C1 segment of cervical spinal cord (tissue), 14 donors: Measurements from ENCODE around the gene COL5A1.
"Not testable (repeated sequence)": the region's sequence is repeated elsewhere in the genome, so short reads cannot be mapped to it uniquely, and the experiment has no call there.

Source experiments
- DNase-seq, 14 donors: peaks; one replicate each; lab custom pipeline; 2025; lab: John Stamatoyannopoulos, UW

The COL5A1 gene

DNA sequence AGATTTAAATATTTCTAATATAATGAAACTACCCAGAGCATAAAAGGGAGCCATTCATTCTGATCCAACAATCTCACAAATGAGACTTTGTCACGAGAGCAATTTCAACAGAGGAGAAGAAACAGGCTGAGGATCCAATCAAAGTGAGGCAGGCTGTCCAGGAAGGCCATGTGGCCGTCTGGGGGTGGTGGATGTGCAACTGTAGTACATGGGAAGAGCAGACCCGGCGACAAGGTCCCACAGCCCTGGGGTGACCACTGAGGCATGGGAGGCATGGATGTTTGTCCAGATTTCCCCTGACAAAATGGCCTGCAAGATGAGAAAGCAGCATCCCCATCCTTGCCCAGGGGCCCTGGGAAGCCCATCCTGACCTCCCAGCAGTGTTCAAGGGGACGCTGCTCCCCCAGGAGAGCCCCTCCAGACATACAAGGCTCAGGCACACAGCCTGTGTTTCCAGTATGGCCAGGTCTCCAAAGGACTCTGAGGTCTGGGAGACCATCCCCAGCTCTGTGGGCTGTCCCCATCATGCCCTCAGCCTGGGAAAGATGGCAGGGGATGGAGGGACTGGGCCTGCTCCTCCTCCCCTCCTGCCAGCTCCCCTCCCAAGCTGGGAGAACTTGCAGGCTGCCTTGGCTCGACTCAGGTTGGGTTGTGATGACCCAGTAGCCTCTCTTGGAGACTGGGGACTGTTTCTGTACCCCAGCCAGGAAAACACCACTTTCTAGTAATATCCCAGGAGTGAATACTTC, 211.5 kb downstream of the COL5A1 start:
- DNase-seq = no peak

- no peak for DNase-seq
These were observed 212.3 kb downstream of the COL5A1 start for GRCh38 chr9:134853893-134854292.

DNA sequence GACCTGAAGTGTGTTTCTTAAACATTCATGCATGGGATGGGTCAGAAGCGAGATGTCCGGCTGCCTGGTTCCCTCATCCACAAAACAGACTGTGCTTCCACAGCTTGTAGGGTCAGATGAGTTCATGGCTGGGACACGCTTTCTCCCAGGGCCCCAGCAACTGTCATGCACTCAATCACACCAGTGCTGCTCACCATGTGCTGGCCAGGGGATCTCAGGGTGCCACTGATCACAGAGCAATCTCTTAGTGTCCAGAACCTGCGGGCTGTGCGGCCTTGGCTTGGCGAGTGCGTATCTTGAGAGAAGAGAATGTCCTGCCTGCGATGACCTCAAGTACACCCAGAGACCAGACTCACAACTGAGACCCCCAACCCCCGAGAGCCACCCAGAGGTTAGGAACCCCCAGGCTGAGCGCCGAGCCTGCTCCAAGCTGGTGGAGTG, 213.0 kb downstream of the COL5A1 start:
- no peak for DNase-seq

DNA sequence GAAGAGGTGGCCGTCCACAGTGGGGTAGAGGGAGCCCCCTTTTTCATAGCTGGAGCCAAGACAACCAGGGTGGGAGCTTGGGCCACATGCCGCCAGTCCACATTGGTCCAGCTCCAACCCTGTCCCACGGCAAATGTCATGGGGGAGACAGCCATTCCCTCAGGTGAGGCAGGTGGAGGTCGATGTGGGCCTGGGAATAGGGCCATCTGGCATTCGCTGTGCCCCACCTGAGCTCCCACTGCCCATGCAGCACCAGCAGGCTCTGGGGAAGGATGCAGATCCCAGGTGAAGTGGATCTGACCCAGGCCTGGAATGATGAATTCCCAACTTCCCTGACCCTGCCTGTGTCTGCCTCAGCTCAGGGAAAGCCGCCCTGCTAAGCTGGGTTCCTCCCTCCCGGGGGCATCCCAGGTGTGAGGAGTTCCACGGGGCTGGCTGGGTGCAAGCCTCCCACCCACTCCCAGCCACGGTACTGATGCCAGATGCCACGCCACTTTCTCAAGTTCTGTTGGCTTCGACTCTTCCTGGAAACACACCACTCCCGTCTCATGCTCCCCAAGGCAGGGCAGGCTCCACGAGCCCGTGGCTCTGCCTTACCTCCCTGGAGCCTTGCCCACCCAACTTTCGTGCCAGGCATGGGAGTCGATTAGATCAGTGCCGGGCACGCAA, 213.8 kb downstream of the COL5A1 start:
- no peak for DNase-seq

DNA sequence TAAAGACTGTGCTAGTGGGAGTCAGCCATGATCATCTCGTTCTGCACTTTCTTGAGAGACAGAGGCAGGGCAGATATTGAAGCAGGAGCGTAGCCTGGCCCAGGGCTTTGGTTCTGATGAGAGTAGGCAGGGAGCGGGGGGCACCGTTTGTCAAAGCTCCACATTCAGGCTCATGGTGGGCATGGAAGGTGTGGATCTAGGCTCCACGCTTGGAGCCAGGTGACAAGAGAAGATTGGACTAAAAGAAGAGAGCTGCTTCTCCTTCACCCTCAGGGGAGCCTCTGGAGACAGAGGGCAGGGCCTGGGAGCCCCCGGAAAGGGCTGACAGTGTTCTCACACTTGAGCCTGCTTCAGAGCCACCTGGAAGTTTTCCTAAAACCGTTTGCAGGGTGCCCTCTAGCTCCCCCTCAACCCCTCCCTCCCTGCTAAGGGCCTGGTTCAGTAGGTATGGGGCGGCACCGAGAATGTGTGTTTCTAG, 214.3 kb downstream of the COL5A1 start:
- no peak for DNase-seq

GRCh38 chr9:134857451-134857850, 215.8 kb downstream of the COL5A1 start:
- not testable (repeated sequence) for DNase-seq

DNA sequence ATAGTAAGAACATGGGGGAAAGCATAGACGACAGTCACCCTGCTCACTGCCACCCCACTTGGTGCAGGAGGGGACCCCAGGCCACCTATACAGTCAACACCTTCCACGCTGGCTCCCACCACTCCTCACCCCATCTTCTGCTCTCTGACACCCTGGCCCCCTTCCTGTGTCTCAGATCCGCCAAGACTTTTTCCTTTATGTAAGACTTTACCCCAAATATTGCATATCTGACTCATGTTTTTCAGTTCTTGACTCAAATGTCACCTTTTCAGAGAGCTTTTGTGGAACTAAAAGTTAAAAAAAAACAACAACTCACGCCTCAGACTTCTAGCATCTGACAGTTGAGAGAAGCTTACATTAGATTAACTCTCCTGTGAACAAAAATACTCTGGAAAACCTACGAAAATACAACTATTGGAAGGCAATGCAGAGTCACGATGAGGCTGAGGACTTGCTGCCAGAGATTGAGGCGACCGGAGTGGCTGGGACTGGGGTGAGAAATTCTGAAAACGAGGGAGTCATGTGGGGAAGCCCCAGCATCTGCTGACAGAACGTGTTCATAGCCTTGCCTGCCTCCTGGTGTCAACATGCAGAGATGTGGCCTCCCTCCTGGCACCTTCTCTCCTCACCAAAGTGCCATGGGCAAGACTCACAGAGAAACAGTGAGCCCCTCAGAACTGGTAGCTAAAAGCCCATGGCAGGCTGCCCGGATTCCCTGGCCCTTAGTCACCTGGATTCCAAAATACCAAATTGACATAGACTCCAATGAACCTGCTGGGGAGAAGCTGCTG, 216.6 kb downstream of the COL5A1 start:
- no peak for DNase-seq

GRCh38 chr9:134860510-134860909, 218.9 kb downstream of the COL5A1 start:
- no peak for DNase-seq

DNA sequence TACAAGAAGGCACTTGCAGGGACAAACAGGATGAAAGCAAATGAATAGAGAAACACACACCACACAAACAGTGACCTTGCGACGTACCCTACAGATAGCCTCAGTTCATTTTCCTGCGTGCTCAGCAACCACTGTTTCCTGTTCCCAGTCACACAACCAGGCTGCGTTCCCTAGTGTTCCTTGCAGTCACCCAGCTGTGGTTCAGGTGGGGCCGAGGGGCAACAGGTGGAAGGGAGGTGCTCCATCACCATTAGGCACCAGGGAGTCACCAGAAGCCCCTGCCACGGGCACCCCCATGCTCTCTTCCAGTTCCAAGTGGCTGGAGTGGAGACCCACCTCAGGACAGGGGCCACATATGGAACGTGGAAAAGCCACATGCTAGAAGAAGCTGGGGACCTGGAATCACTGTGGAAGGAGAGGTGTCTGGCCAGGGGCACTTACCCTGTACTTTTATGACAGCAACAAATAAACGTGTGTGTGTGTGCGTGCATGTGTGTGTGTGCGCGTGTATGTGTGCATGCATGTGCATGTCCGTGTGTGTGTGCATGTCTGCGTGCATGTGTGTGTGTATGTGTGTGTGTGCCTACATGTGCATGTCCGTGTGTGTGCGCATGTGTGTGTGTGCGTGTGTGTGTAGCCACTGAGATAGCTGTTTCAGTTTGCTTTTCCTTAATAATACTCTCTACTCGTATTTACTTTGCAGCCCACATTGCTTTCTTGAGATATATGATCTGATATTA, 220.2 kb downstream of the COL5A1 start:
- no peak for DNase-seq

DNA sequence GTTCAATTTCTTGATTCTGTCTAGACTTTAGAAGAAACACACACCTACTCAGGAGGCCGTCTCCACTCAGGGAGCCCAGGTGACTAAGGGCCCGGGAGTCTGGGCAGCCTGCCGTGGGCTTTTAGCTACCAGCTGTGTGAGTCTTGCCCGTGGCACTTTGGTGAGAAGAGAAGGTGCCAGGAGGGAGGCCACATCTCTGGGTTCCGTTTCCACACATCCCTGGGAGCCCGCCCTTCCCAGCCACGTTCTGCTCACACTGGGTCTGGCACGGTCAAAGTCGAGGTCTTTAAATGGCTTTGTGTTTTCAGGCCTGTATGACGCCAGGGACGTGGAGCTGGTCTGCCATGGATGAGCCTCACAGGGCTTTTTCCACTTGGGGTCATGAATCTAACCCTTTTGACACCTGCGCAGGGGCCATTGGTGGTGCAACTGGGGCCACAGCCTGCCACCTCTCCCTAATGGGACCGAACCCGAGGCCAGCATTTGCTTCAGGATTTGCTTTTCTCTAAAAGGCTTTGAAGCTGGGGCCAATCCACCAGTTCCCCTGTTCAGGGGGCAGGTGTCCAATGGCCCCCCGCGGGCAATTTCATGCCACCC, 221.8 kb downstream of the COL5A1 start:
- no peak for DNase-seq

DNA sequence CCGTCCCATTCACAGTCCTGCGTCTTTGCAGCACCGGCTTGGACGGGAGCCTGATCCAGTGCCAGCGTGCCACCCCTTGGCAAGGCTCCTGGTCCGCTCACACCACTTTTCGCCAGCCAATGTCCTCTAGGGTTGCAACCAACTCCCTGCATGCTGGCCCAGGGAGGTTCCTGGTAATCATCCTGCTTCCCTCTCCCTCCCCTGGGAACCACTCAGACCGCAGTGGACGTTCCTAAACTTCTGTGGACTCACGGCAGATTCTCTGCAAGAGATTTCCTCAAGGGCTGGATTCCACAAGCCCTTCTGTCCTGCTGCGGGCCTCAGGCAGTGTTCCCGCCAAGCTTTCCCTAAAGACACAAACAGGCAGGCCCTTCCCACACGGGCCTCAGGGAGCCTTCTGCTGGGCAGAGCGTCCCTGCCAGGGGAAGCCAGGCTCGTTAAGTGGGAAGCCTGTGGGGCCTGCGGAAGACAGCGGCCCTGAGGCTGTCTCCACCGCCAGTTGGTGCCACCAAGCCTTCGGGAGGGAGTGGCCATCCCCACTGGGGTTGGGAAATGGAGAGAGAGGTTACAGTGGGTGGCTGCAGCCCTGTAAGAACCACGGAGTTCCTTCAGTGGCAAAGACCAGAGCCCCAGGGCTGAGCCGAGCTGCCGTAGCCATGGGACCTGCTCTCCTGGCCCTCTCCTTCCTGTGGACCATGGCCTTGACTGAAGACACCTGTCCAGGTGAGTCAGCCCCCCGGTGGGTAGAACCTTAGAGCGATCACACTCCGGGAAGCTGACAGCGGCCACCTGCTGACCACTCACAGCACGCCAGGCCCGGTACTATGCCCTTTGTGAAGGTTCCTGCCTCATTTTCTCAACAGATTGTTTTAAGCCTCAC, 222.6 kb downstream of the COL5A1 start:
- DNase-seq = peak in 2 of 14 donors; percentile 2 to 17

DNA sequence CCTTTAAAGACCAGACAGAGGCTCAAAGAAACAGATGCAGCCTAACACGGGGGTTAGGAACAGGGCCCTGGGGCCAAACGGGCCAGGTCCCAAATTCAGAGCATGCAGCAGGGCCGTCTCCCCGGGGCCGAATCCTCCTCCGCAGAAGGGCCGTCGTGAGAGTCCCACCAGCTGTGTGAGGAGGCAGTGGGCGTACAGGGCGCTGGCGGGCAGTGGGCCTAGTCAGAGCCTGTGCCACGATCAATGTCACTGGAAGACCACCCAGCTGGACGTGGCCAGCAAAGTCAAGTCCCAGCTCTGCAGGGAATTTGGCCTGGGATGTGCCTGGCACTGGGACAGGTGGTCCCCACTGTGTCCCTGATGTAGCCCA, 223.2 kb downstream of the COL5A1 start:
- no peak for DNase-seq

DNA sequence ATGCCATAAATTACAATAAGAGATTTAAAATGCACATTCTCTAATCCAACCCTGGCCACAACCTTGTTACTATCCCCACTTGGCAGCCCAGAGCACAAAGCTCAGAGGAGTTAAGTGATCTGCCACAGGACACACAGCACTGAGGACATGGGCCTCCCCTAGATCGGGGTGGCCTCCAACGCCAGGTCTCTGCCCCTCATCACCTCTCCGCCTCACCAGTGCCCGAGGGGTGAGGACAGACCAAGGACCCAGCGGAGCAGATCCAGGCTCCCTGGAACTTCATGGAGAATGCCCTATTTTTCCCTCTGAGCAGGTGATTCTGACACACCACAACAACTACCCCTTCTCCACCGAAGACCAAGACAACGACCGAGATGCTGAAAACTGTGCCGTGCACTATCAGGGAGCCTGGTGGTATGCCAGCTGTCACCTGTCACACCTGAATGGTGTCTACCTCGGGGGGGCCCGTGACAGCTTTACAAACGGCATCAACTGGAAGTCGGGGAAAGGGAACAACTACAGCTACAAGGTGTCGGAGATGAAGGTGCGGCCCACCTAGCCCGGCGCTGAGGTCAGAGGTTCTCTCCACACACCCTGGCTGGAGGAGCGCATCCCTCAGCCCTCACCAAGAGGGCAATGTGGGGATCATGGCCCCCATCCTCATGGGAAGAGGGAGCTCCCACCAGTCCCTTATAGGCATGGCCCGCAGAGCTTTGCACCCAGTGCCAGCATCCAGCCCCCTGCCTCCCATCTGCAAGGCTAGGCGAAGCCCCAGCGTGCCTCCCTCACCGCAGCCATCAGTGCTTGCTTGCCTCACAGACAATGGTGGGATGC, 226.5 kb downstream of the COL5A1 start:
- DNase-seq = no peak

DNA sequence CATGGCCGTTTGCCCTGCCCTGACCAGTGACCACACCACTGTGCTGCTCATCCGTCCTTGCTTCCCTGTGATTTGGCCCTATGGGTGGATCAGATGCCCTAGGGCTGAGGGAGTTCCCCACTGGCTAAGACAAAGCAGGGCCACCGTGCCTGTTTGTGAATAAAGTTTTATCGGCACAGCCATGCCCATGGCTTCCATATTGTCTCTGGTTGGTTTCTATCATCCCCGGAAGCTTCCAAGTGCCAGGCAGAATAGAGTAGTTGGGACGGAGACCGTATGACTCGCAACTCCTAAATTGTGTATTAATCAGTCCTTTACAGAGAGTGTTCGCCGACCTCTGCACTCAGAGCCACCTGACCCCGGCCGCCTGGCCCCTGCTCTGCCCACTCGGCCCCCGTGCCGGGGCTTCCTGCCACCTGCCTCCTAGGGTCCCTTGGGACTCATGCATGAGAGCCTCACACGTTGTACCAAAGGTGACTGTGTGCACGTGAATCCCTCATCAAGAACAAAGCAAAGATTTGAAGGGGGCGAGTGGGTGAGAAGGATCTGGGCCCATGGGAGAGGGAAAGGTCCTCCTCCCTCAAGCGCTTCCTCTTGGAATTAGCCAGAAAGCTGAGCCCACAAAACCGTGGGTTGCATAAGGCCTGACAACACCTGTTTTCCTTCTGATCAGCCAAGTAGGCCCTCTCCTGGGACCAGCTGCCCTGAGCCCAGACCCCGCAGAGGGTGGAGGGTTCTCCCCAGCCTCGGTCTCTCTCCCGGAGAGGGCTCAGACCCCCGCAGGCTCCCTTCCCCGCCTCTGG, 227.3 kb downstream of the COL5A1 start:
- no peak for DNase-seq

GRCh38 chr9:134869554-134870300, 228.1 kb downstream of the COL5A1 start:
- DNase-seq = no peak

GRCh38 chr9:134870301-134870694, 228.7 kb downstream of the COL5A1 start:
- DNase-seq = no peak

- no peak for DNase-seq
These were observed 229.4 kb downstream of the COL5A1 start for GRCh38 chr9:134870746-134871662.
